IPS-18c (cell line): ENCODE data around the gene BPTF.
"Not testable (repeated sequence)": the region's sequence is repeated elsewhere in the genome, so short reads cannot be mapped to it uniquely, and the experiment has no call there.

Experiments used
- H3K4me3 ChIP-seq: 2 replicates; pipeline ENCODE4 v1.7.0; 2013; ENCODE audit warnings: low read depth, mild to moderate bottlenecking, low read length, moderate library complexity; ENCODE audit not compliant: insufficient read depth
- H3K9me3 ChIP-seq: one replicate; pipeline ENCODE4 v1.6.1; 2013; ENCODE audit warnings: mild to moderate bottlenecking, low read length, moderate library complexity; ENCODE audit not compliant: control insufficient read depth, insufficient read depth

BPTF gene

DNA sequence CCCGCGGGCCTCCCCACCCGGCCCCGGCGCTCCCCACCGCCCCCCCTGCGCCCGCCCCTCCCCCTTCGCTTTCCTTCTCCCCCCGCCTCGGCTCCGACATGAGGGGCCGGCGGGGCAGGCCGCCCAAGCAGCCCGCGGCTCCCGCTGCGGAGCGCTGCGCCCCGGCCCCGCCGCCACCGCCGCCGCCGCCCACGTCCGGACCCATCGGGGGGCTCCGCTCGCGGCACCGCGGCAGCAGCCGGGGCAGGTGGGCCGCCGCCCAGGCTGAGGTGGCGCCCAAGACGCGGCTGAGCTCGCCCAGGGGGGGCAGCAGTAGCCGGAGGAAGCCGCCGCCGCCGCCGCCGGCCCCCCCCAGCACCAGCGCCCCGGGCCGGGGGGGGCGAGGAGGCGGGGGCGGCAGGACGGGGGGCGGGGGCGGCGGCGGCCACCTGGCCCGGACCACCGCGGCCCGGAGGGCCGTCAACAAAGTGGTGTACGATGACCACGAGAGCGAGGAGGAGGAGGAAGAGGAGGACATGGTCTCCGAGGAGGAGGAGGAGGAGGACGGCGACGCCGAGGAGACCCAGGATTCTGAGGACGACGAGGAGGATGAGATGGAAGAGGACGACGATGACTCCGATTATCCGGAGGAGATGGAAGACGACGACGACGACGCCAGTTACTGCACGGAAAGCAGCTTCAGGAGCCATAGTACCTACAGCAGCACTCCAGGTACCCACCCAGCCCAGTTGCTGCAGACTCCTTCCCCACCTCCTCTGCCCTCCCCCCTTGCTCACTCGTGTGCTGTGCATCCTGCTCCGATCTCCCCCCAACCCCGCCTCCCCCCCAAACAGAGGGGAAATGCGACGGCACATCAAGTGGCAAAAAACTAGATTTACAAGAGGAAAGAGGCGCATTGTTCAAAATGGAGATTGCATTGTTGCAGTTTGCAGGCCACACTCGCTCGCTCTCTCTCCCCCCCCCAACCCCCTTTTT is 611 bp downstream of the BPTF start:
- not testable (repeated sequence) for H3K9me3 ChIP-seq
- peak overlapping the region; percentile 84 for H3K4me3 ChIP-seq

DNA sequence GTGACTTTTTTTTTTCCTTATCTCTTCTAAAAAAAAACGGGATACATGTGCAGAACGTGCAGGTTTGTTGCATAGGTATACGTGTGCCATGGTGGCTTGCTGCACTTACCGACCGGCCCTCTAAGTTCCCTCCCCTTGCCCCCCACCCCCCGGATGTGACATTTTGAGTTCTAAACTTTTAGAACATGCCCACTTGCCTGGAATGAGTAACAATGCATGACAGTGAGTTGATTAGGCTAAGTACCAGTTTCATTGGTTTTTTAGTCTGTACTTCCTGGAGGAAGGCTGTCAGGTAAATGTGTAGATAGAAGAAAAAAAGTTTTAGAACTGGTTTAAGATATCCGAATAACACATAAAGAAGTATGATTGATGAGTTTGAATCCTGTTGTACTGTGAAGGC is 4.0 kb downstream of the BPTF start:
- Histone ChIP-seq H3K9me3 (no peaks in the 10 kb centered on the region), H3K4me3 (peak overlapping the region; percentile 10; the same call in 1 of the 2 replicates)

- no peaks in the 10 kb centered on the region for H3K9me3 ChIP-seq
- 0 out of 2 replicates have a peak overlapping the region, but pooled peaks have one; percentile 0 for H3K4me3 ChIP-seq
Observed at GRCh38 chr17:67830440-67830839, 5.1 kb downstream of the BPTF start.

GRCh38 chr17:67831268-67831667 is 6.0 kb downstream of the BPTF start:
- H3K9me3 ChIP-seq, result no peaks in the 10 kb centered on the region
- H3K4me3 ChIP-seq, result no peak overlapping the region

DNA sequence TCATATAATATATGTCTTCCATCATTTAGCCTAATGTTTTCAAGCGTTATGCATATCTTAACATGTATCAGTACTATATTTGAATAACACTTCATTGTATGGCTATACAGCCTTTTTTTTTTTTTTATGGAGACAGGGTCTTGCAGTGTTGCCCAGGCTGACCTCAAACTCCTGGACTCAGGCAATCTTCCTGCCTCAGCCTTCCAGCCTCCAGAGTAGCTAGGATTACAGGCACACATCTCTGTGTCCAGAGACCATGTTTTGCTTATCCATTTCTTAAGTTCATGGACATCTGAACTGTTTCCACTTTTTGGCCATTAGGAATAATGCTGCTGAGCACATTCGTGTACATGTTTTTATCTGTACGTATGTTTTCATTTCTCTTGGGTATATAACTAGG is 7.8 kb downstream of the BPTF start:
- no peak overlapping the region for H3K4me3 ChIP-seq
- no peaks in the 10 kb centered on the region for H3K9me3 ChIP-seq

DNA sequence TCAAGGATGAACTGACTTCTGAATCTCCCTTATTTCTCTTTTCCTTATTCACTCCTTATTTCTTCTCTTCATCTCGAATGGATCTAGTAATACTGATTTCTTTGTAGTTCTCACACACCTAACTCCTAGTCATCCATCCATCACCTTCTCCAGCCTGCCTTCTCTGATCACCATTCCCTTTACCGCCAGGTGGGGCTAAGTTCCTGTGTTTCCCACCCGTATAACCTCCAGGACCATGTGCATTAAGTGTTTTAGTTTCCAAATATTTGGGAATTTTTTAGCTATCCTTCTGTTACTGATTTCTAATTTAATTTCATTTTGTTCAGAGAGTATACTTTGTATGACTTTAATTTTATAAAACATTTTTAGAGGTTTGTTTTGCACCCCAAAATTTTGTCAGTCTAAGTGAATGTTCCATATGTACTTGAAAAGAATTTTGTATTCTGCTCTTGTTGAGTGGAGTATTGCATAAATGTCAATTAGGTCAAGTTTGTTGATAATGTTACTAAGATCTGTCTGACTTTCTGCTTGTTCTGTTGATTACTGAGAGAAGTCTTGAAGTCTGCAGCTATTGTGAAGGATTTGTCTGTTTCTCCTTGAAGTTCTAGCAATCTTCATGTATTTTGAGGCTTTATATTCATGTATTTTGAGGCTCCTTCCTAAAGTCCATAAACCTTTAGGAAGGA is 8.8 kb downstream of the BPTF start:
- Histone ChIP-seq H3K9me3 (no peaks in the 10 kb centered on the region), H3K4me3 (no peak overlapping the region)

GRCh38 chr17:67834634-67835033 is 9.3 kb downstream of the BPTF start:
- no peak overlapping the region for H3K4me3 ChIP-seq
- H3K9me3 ChIP-seq, result no peaks in the 10 kb centered on the region

- Histone ChIP-seq H3K4me3 (no peak overlapping the region), H3K9me3 (no peaks in the 10 kb centered on the region)
Observed at GRCh38 chr17:67836205-67836987, 11.1 kb downstream of the BPTF start.

DNA sequence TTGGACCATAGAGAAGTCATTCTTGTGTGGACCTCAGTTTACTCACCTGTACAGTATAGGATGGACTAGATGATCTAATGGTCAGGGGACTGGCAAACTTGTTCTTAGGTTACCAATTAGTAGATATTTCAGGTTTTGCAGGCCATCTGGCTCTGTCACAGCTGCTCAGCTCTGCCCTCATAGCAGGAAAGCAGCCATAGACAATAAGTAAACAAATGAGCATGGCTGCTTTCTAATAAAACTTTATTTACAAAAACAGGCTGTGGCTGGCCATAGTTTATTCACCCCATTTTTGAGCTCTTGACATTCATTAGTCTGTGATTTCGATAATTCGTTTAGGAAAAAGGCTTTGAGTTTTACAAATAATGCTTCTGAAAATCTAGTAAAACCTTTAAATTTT is 12.7 kb downstream of the BPTF start:
- Histone ChIP-seq H3K4me3 (no peak overlapping the region), H3K9me3 (no peaks in the 10 kb centered on the region)

GRCh38 chr17:67838538-67838937 is 13.2 kb downstream of the BPTF start:
- Histone ChIP-seq H3K4me3 (no peak overlapping the region), H3K9me3 (no peaks in the 10 kb centered on the region)

DNA sequence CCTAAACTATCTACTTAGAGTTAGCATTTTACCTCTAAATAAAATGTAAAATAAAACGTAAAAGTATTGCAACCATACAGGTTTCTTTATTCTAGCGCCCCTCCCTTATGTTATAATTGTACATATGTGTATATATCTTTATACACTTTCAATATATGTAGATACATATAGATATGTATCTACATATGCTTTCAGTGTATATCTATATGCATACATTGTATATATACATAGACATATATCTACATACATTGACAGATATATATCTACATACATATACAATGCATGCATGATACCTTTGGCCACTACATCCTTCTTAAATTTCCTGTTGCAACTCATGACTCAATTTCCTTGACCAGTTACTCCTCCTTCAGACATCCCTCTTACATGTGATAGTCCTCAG is 16.7 kb downstream of the BPTF start:
- H3K4me3 ChIP-seq, result no peak overlapping the region
- no peaks in the 10 kb centered on the region for H3K9me3 ChIP-seq

DNA sequence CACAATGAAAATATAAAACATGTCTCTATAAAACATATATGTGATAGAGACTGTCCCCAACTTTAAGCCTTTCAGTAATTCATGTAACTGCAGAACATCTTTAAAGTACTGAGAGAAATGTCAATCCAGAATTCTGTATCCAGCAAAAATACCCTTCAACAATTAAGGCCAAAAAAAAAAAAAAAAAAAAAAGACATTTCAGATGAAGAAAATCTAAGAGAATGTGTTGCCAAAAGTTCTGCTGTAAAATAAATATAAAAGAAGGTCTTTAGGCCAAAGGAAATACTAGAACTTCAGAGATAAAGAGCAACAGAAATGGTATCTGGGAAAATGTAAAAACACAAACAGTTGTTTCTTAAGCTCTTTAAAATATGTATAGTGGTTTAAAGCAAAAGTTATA is 17.3 kb downstream of the BPTF start:
- no peaks in the 10 kb centered on the region for H3K9me3 ChIP-seq
- no peak overlapping the region for H3K4me3 ChIP-seq

DNA sequence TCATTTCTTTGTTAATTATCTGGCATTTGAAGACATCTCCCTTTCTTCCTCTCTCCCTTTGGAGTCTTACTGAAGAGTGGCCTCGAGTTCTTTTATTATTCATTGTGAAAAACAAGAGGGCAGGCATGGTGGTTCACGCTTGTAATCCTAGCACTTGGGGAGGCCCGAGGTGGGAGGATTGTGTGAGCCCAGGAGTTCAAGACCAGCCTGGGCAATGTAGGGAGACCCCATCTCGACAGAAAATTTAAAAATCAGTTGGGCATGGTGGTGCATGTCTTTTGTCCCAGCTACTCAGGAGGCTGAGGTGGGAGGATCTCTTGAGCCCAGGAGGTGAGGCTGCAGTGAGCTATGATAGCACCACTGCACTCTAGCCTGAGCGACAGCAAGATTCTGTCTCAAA is 20.1 kb downstream of the BPTF start:
- H3K9me3 ChIP-seq, result no peaks in the 10 kb centered on the region
- no peak overlapping the region for H3K4me3 ChIP-seq

DNA sequence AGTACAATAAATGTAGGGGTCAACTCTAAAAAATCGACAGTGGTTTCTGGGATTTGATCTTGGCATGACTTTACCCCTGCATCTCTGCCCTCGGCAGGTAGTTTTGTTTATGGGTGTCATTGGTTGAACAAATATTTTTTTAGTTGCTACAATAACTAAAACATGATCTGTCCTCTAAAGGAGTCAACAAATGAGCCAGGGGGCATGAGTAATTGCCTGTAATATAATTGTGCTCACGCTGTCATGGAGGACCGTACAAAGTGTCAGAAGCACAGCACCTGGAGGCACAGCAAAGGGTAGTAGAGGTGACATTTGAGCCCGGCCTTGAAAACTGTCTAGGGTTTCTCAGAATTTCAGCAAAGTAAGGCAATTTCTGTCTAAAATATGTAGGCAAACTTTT is 22.9 kb downstream of the BPTF start:
- H3K4me3 ChIP-seq, H3K9me3 ChIP-seq: not testable (repeated sequence)

DNA sequence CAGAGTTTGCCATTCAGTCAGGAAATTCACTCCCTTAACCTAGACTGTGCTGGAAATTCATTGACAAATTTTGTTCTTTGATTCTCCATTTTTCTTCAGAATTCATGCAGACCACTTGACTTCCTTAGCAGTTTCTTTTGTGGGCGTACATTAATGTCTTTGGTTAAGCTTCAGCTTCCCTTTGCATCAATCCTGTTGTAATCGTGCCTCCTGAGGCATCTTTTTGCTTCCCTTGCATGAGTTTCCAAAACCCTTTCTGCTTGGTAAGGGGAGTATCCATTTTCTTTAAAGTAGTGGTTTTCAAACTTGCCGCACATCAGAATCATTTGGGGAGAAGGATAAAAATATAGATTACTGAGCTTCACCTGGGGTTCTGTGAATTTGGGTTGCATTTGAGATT is 23.5 kb downstream of the BPTF start:
- H3K4me3 ChIP-seq, H3K9me3 ChIP-seq: not testable (repeated sequence)

DNA sequence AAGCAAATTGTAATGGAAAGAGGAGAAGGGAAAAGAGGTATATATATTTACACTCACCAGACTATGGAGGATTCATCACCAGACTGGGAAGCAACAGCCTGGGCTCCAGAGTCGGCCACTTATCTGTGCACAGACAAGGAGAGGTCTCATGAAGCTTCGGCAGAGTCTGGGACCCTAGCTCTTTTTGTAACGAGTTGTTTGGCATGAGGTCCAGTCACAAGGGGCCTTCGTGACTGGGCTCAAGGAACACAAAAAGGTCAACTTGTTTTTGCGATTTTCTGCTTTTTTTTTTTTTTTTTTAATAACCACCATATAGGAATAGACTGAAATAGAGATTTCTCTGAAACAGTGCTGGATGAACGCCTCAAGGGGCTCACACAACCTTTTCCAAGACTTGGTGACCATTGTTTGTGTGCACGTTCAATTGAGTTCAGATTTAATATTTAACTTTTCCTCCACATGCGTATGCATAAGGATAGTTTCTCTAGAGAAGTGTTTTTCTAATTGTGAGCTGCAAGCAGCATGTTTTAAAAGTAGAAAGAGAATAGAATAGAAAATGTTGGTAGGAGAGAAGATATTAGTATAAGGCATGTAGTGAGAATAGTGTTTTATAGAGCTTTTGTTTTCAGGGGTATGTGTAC is 25.8 kb downstream of the BPTF start:
- no peak overlapping the region for H3K4me3 ChIP-seq
- H3K9me3 ChIP-seq, result no peaks in the 10 kb centered on the region

DNA sequence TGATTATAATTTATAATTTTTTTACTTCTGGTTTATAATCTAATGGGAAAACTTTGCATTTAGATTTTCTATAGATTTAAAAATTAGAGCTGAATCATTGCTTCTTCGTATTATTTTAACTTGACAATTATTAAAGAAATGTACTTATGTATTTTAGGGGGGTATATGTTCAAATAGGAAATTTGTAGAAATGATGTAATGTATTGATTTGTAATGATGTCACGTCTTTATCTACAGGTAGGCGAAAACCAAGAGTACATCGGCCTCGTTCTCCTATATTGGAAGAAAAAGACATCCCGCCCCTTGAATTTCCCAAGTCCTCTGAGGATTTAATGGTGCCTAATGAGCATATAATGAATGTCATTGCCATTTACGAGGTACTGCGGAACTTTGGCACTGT is 28.4 kb downstream of the BPTF start:
- H3K9me3 ChIP-seq, result no peaks in the 10 kb centered on the region
- H3K4me3 ChIP-seq, result no peak overlapping the region
